ENCODE results near the gene OR51V1. TPM values are rescaled to one million over a fixed set of nuclear protein-coding genes. Genes with fewer than 3 reads are reported as not detected.
"Not testable (repeated sequence)": the region's sequence is repeated elsewhere in the genome, so short reads cannot be mapped to it uniquely, and the experiment has no call there.

The OR51V1 gene
- polyA plus RNA-seq, 1 donor, result not detected

GRCh38 chr11:5165898-5166297 is 34.6 kb downstream of the OR51V1 start:
- not testable (repeated sequence) for DNase-seq

GRCh38 chr11:5164807-5165206 is 35.7 kb downstream of the OR51V1 start:
- DNase-seq, result not testable (repeated sequence)

GRCh38 chr11:5161045-5161444 is 39.4 kb downstream of the OR51V1 start:
- not testable (repeated sequence) for DNase-seq

- not testable (repeated sequence) for DNase-seq
These were observed 40.3 kb downstream of the OR51V1 start for GRCh38 chr11:5160217-5160616.

GRCh38 chr11:5159806-5160205 is 40.7 kb downstream of the OR51V1 start:
- no peak for DNase-seq

GRCh38 chr11:5154657-5155056 is 45.8 kb downstream of the OR51V1 start, which contains the start of gene OR52A1:
OR52A1 (minus strand) TSS chr11:5154757; CDS start chr11:5152369, 2,388 bp downstream.
- no peak for DNase-seq

- DNase-seq, result no peak
These were observed 46.7 kb downstream of the OR51V1 start for GRCh38 chr11:5153574-5154431.

- DNase-seq, result no peak
These were observed 48.7 kb downstream of the OR51V1 start for GRCh38 chr11:5151713-5152153.

Other genes starting within 250 kb of the OR51V1 start
- gene OR51A2, start 245.0 kb downstream of the OR51V1 start, polyA plus RNA-seq (ENCODE audit: insufficient read length), result not detected
- 0.12 TPM for gene OR51L1, start 205.8 kb downstream of the OR51V1 start, polyA plus RNA-seq (ENCODE audit: insufficient read length)
- gene OR52J3, start 154.2 kb downstream of the OR51V1 start, polyA plus RNA-seq (ENCODE audit: insufficient read length), result not detected
- gene OR52E2, start 141.1 kb downstream of the OR51V1 start, polyA plus RNA-seq (ENCODE audit: insufficient read length), result not detected
- gene OR52E1, start 131.1 kb downstream of the OR51V1 start, polyA plus RNA-seq (ENCODE audit: insufficient read length), result not detected
- gene OR52A5, start 62.3 kb downstream of the OR51V1 start, polyA plus RNA-seq (ENCODE audit: insufficient read length), result not detected
- gene OR52A1, start 45.9 kb downstream of the OR51V1 start, polyA plus RNA-seq (ENCODE audit: insufficient read length), result 0.02 TPM
- gene HBB, start 26.4 kb upstream of the OR51V1 start, polyA plus RNA-seq (ENCODE audit: insufficient read length), result 98.9 TPM
- 0.38 TPM for gene HBD, start 33.8 kb upstream of the OR51V1 start, polyA plus RNA-seq (ENCODE audit: insufficient read length)
- 313 TPM for gene HBG1, start 49.2 kb upstream of the OR51V1 start, polyA plus RNA-seq (ENCODE audit: insufficient read length)
- gene HBG2, start 54.1 kb upstream of the OR51V1 start, polyA plus RNA-seq (ENCODE audit: insufficient read length), result 1,458 TPM
- gene HBE1, start 69.3 kb upstream of the OR51V1 start, polyA plus RNA-seq (ENCODE audit: insufficient read length), result 10.4 TPM
- 0.35 TPM for gene OR51B4, start 101.3 kb upstream of the OR51V1 start, polyA plus RNA-seq (ENCODE audit: insufficient read length)
- not detected for gene OR51B2, start 123.6 kb upstream of the OR51V1 start, polyA plus RNA-seq (ENCODE audit: insufficient read length)
- 0.20 TPM for gene OR51B5, start 142.8 kb upstream of the OR51V1 start, polyA plus RNA-seq (ENCODE audit: insufficient read length)
- not detected for gene OR51B6, start 150.8 kb upstream of the OR51V1 start, polyA plus RNA-seq (ENCODE audit: insufficient read length)
- gene OR51M1, start 183.1 kb upstream of the OR51V1 start, polyA plus RNA-seq (ENCODE audit: insufficient read length), result 0.15 TPM
- gene OR51Q1, start 221.4 kb upstream of the OR51V1 start, polyA plus RNA-seq (ENCODE audit: insufficient read length), result not detected
- not detected for gene OR51I1, start 240.8 kb upstream of the OR51V1 start, polyA plus RNA-seq (ENCODE audit: insufficient read length)
- not detected for gene OR51I2, start 248.6 kb upstream of the OR51V1 start, polyA plus RNA-seq (ENCODE audit: insufficient read length)

Data from left kidney (tissue), 2 donors.